Activated T-cell treated with anti-CD3 and anti-CD28 coated beads, Interleukin-2, amount 50 U/mL, for 72 hours (primary cell): ENCODE data around the gene SMARCD3. TPM values are rescaled to one million over a fixed set of nuclear protein-coding genes. Genes with fewer than 3 reads are reported as not detected.

Source experiments
- ATAC-seq, 2 donors: fragments of 150-1000 bp; cut with Tn5 transposase; replicated peaks in 1 of 2; 2 replicates each; pipeline ENCODE4 v1.10.0; 2021; ENCODE audit warnings: moderate library complexity in 2 of 2, mild to moderate bottlenecking in 1 of 2
- DNase-seq, 2 donors: peaks; one replicate each; pipeline ENCODE4 v3.0.0; 2021 to 2022; ENCODE audit warnings: mixed read lengths in 1 of 2
- H3K27ac Mint-ChIP-seq: one replicate; pipeline ENCODE4 v1.8.0; 2022; ENCODE audit warnings: mild to moderate bottlenecking, moderate library complexity, mixed read lengths
- H3K27me3 Mint-ChIP-seq: one replicate; pipeline ENCODE4 v1.8.0; 2022; ENCODE audit warnings: low read depth, mixed read lengths
- H3K36me3 Mint-ChIP-seq, 2 donors: one replicate each; pipeline ENCODE4 v1.8.0; 2022; ENCODE audit warnings: mixed read lengths in 2 of 2, mild to moderate bottlenecking in 1 of 2; ENCODE audit not compliant: insufficient read depth in 2 of 2
- H3K4me1 Mint-ChIP-seq: one replicate; pipeline ENCODE4 v1.8.0; 2022; ENCODE audit warnings: low read depth, mixed read lengths
- H3K4me3 Mint-ChIP-seq, 2 donors: one replicate each; pipeline ENCODE4 v1.8.0; 2022; ENCODE audit warnings: mild to moderate bottlenecking in 2 of 2, mixed read lengths in 2 of 2, moderate library complexity in 2 of 2
- H3K9me3 Mint-ChIP-seq, 2 donors: one replicate each; pipeline ENCODE4 v1.8.0; 2022; ENCODE audit warnings: mixed read lengths in 2 of 2
- total RNA-seq, 2 donors: library from RNA; stranded (reverse); gene quantifications; one replicate each; pipeline ENCODE4 v1.2.3, GENCODE V29; 2022

Gene SMARCD3
- total RNA-seq, 2 donors from 2014 or later, result 6.5 to 8.2 TPM

DNA sequence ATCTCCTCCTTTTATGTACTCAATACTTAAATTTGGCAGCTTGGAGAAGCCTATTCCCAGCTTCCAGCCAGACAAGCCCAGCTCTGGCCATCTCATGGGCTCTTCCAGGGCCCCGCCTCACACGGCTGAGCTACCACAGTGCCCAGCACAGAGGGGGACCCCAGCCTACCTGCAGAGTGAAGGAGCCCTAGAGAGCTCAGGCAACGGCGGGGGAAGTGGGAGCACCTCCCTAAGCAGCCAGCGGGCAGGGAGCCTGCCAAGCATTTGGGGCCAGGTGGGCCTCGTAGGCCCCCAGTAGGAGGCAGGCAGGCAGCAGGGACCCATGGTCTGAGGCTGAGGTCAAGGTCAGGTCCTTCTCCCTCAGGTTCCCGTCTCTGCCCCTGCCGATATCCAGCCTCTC is 29.1 kb upstream of the SMARCD3 start:
- Mint-ChIP-seq H3K36me3 (no peaks in the 10 kb centered on the region), H3K27me3 (peaks cover 30% of the 10 kb centered on the region), H3K27ac (no peak overlapping the region), H3K4me3 (peak overlapping the region; percentile 72 to 81), H3K9me3 (no peaks in the 10 kb centered on the region), H3K4me1 (peaks cover 23% of the 10 kb centered on the region)
- DNase-seq (no peak), ATAC-seq (no peak)

DNA sequence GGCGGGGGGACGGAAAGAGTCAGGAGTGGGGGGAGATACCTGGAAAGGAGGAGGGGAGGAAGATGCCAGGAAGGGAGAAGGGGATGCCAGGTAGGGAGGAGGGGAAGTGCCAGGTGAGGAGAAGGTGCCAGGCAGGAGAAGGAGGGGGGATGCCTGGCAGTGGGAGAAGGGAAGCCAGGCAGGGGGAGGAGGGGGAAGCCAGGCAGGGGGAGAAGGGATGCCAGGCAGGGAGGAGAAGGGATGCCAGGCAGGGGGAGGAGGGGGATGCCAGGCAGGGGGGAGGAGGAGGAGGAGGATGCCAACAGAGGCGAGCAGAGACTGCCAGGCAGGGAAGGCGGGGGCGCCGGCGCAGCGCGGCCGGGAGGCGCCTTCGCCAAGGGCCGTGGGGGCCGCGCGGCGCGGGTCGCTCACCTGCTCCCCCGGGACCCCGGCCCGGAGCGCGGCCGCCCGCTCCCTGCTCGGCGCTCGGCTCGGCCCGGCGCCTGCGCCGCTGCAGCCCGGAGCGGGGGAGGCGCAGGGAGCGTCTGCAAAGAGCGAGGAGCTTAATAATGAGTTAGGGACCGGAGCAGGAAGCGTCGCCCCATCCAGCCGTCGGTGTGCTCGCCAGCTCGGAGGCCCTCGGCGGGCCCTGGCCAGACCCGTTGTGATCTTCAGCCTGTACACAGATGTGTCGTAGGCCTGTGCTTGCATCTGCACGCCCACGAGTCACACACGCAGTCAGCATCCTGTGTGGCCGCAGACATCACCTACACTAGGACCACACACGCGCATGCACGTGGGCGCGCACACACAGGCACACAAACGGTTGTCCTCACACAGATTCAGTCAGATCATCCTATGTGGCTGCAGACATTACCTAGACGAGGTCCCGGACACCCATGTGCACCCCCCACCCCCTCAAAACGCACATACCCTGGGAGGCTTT is 28.4 kb upstream of the SMARCD3 start:
- DNase-seq (peak; percentile 64 to 66), ATAC-seq (peak; percentile 88 to 92)
- H3K9me3 Mint-ChIP-seq, result no peaks in the 10 kb centered on the region
- H3K4me3 Mint-ChIP-seq, result peak overlapping the region; percentile 77 to 81
- H3K4me1 Mint-ChIP-seq, result peaks cover 30% of the 10 kb centered on the region
- no peak overlapping the region for H3K27ac Mint-ChIP-seq
- H3K36me3 Mint-ChIP-seq, result no peaks in the 10 kb centered on the region
- peaks cover 27% of the 10 kb centered on the region for H3K27me3 Mint-ChIP-seq

DNA sequence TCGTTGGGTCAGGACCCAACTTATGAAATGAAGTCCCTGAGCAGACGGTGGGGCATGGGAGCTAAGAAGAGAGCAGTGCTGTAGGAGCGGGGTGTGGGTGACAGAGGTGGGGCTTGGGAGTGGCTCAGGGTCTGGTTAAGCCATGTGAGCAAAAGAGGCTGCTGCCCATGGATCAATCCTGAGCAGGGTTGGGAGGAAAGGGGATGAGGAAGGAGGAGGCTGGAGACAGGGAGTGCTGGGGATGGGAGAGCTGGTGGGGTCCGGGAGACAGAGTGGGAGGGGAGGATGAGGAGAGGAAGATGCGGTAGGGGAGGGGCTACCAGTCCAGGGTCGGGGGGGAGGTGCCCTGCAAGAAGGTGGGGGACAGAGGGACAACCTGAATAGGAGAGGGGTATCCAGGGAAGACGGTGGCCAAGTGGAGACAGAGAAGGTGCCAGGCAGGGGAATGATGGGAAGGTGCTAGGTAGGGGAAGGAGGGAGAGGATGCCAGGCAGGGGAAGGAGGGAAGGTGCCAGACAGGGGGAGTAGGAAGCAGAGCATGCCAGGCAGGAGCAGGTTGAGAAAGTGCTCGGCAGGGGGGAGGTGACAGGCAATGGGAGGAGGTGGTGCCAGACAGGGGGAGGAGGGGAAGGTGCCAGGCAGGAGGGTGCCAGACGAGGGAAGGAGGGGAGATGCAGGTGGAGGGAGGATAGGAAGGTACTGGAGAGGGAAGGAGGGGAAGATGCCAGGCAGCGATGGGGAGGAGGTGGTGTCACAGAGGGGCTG is 27.5 kb upstream of the SMARCD3 start:
- Mint-ChIP-seq H3K27ac (no peak overlapping the region), H3K27me3 (peaks cover 17% of the 10 kb centered on the region), H3K9me3 (no peaks in the 10 kb centered on the region), H3K36me3 (no peaks in the 10 kb centered on the region), H3K4me1 (peaks cover 36% of the 10 kb centered on the region), H3K4me3 (peak overlapping the region; percentile 62 to 77)
- no peak for ATAC-seq
- DNase-seq, result no peak

DNA sequence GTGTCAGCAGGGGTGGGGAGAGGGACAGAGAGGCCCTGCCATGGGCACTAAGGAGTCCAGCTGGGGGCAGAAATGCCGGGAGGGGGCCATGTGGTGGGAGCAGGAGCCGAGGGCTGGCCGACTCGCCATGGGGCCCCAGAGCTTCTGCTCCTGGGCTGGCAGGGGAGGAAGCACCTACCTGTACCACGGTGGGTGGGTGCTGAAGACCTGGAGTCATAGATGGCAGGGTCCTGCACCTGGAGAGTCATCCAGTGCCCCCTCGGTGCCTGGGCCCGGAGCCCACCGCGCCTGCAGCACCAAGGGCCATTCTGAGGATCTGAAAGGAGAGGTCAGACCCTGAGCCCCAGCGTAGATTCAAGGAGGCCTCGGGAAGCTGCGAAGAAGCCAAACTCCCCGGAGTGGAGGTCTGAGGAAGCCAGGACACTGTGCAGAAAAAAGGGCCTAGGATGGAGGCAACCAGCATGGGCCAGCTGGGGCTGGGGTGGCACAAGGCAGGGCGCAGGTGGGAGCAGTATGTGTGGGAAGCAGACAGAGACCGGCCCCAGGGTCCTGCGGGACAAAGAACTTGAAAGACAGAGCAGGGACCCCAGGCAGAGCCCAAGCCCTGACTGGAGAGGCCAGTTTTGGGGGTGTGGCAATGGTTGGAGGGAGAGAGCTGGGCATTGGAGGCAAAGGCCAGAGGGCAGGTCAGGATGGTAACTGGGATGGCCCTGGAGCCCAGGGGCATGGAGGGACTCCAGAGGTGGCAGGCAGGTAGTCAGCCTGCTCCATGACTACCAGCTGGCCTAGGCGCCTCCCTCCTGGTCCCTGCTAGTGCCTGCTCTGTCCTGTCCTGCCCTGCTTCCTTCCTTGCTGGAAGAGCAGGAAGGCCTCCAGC is 26.7 kb upstream of the SMARCD3 start:
- DNase-seq (no peak), ATAC-seq (no peak)
- H3K27ac Mint-ChIP-seq, result no peak overlapping the region
- peaks cover 11% of the 10 kb centered on the region for H3K27me3 Mint-ChIP-seq
- H3K4me3 Mint-ChIP-seq, result peak overlapping the region; percentile 62 to 77
- H3K9me3 Mint-ChIP-seq, result no peaks in the 10 kb centered on the region
- H3K36me3 Mint-ChIP-seq, result no peaks in the 10 kb centered on the region
- H3K4me1 Mint-ChIP-seq, result peaks cover 36% of the 10 kb centered on the region

DNA sequence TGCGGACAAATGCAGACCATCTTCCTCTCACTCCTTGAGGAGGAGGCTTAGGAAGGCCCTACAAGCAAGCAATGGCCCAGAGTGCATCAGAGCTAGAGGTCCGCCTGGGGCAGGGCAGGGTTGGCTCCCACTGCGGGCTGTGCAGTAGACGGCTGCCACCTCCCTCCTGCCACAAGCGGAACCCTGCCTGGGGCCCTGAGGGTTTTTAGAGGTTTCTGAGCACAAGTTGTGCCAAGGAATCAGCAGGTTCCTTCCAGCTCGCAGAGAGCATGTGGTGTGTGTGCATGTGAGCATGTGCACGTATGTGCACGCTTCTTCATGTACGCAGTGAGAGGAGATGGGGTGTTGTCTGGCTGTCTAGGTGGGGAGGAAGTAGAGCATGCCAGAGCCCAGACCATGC is 25.9 kb upstream of the SMARCD3 start:
- Mint-ChIP-seq H3K4me3 (no peak overlapping the region), H3K9me3 (no peaks in the 10 kb centered on the region), H3K4me1 (peaks cover 36% of the 10 kb centered on the region), H3K36me3 (no peaks in the 10 kb centered on the region), H3K27ac (no peak overlapping the region), H3K27me3 (peaks cover 11% of the 10 kb centered on the region)
- ATAC-seq, result no peak
- DNase-seq, result no peak

DNA sequence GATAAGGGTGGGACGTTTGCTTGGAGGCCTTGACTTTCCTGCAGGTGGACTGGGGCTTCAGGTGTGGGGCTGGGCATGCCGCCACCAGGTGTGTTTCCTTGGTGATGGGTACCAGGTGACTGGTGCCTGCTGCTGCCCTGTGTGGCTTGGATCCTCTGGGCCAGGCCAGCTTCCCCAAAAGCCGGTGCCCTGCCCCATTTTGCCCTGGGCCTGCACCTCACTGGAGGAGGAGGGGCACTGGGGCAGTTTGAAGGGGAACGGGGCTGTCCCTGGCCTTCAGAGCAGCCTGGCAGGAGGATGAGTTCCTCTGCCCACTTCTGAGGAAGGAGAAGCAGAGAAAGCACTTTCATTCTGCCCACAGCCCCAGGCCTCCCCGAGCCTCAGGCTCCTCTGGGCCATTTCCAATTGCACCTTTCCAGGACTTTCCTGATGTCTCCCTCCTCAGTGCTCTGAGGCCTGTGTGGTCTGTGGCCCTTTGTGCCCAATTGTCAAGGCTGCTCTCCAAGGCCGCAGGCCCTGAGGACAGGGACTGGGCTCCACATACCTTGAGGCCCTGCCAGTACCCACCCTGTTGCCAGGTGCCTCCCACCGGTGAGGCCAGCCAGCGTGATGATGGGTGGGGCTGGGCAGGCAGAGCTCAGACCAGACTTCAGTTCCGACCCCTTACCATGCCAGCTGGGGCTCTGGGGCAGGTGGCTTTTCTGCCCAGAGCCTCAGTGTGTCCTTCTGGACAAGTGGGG is 25.3 kb upstream of the SMARCD3 start:
- peaks cover 6% of the 10 kb centered on the region for H3K27me3 Mint-ChIP-seq
- H3K4me3 Mint-ChIP-seq, result no peak overlapping the region
- ATAC-seq (no peak), DNase-seq (no peak)
- H3K36me3 Mint-ChIP-seq, result no peaks in the 10 kb centered on the region
- no peaks in the 10 kb centered on the region for H3K9me3 Mint-ChIP-seq
- H3K27ac Mint-ChIP-seq, result no peak overlapping the region
- peaks cover 36% of the 10 kb centered on the region for H3K4me1 Mint-ChIP-seq

DNA sequence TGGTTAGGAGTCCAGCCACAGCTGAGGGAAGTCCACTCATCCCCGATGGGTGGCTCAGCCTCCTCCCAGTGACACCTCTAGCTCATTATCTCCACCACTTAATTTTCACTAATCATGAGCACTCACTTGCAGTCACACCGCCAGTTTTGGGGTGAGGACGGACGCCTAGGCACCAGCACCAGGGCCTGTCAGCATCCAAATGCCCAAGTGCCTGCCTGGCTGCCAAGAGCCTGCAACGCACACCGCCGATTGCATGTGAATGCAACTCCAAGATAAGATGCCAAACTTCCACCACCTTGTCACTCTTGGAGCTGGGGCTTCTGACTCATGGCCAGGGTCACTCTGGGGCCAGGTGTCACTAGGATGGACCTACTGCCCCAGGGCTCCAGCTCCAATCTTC is 24.4 kb upstream of the SMARCD3 start:
- ATAC-seq (no peak), DNase-seq (no peak)
- Mint-ChIP-seq H3K27me3 (no peaks in the 10 kb centered on the region), H3K9me3 (no peaks in the 10 kb centered on the region), H3K4me3 (no peak overlapping the region), H3K4me1 (peaks cover 36% of the 10 kb centered on the region), H3K27ac (no peak overlapping the region), H3K36me3 (no peaks in the 10 kb centered on the region)

DNA sequence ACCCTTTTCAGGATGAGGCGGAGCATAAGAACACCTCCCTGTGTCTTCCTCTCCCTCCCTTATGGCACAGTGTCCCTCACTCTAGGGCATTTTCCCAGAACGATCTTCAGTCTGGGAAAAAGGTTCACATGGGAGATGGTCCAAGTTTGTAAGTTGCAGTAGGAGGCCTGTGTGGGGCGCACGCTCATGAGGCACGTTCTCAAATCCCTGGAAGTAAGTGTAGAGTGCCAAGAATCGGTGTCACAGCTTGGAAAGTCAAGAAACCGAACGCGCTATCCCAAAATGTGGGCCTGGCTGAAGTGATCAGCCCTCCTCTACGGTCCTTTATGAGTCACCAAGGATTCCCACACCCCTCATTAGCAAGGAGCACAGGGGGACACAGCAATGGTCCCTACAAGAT is 23.9 kb upstream of the SMARCD3 start:
- H3K27ac Mint-ChIP-seq, result no peak overlapping the region
- ATAC-seq (no peak), DNase-seq (no peak)
- H3K4me1 Mint-ChIP-seq, result peaks cover 32% of the 10 kb centered on the region
- no peaks in the 10 kb centered on the region for H3K9me3 Mint-ChIP-seq
- no peak overlapping the region for H3K4me3 Mint-ChIP-seq
- no peaks in the 10 kb centered on the region for H3K27me3 Mint-ChIP-seq
- H3K36me3 Mint-ChIP-seq, result no peaks in the 10 kb centered on the region

DNA sequence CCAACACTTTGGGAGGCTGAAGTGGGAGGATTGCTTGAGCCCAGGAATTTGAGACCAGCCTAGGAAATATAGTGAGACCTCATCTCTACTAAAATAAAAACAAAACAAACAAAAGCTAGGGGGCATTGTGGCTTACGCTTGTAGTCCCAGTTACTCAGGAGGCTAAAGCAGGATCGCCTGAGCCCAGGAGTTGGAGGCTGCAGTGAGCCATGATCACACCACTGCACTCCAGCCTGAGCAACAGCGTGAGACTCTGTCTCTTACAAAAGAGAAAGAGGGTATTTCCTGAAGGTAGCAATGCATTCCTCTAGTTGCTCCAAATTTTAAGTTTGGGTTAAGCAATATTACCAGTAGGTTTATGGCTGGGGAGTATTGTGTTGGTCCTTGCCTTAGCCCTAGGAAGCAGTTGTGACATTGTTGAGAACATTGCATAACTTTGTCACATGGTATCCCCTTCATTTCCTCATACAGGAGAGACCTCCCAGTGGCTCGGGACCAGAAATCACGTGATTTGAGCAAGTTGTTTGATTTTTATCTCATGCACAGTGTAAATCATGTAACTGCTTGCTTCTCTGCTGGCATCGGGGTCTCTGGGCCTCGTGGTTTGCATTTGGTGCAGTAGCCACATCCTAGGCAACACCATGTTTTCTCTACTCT is 23.3 kb upstream of the SMARCD3 start:
- Mint-ChIP-seq H3K27ac (no peak overlapping the region), H3K4me1 (peaks cover 29% of the 10 kb centered on the region), H3K27me3 (no peaks in the 10 kb centered on the region), H3K4me3 (no peak overlapping the region), H3K36me3 (no peaks in the 10 kb centered on the region), H3K9me3 (no peaks in the 10 kb centered on the region)
- DNase-seq (no peak), ATAC-seq (no peak)

DNA sequence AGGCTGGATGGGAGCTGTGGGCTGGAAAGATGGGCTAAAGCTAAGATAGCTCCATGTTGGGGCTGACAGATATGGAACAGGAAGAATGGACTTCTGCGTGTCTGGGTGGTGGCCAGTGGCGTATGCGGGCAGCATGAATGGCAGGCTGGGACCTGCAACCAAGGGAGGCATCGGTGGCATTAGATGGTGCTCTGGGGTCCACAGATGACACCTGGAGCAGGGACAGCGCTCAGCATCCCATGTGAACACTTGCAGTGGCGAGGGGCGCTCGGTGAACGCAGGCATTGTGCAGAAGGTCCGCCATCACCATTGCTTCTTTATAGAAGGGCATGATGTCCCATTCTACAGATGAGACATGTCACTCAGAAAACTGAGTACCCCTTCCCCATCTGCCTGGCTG is 21.0 kb upstream of the SMARCD3 start:
- H3K4me3 Mint-ChIP-seq, result no peak overlapping the region
- DNase-seq (no peak), ATAC-seq (no peak)
- peaks cover 15% of the 10 kb centered on the region for H3K4me1 Mint-ChIP-seq
- H3K27me3 Mint-ChIP-seq, result no peaks in the 10 kb centered on the region
- no peak overlapping the region for H3K27ac Mint-ChIP-seq
- no peaks in the 10 kb centered on the region for H3K36me3 Mint-ChIP-seq
- no peaks in the 10 kb centered on the region for H3K9me3 Mint-ChIP-seq

DNA sequence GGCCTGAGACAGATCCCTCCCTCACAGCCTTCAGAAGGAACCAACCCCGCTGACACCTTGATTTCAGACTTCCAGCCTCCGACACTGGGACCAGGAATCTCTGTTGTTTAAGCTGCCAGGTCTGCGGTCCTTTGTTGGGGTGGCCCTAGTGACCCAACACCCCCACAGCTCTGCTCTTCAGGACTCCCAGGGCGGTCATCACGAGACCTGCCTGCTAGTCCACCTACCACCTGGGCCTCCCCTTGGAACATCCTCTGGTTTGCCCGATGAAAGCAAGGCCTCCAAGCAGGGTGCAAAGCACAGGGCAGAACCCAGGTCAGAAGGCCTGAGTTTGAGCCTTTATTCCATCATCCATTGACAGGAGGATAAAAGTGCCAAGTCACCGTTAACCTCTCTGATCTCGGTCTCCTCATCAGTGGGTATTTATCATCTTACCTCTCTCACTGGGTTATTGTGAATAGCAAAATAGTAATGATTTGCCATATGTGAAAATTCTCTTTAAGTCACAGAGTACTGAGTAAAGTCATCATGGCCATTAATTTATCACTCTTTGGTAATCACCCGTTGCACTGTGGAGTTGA is 16.9 kb upstream of the SMARCD3 start:
- DNase-seq (no peak), ATAC-seq (no peak)
- Mint-ChIP-seq H3K27me3 (no peaks in the 10 kb centered on the region), H3K36me3 (no peaks in the 10 kb centered on the region), H3K4me3 (no peak overlapping the region), H3K9me3 (no peaks in the 10 kb centered on the region), H3K4me1 (no peaks in the 10 kb centered on the region), H3K27ac (no peak overlapping the region)

DNA sequence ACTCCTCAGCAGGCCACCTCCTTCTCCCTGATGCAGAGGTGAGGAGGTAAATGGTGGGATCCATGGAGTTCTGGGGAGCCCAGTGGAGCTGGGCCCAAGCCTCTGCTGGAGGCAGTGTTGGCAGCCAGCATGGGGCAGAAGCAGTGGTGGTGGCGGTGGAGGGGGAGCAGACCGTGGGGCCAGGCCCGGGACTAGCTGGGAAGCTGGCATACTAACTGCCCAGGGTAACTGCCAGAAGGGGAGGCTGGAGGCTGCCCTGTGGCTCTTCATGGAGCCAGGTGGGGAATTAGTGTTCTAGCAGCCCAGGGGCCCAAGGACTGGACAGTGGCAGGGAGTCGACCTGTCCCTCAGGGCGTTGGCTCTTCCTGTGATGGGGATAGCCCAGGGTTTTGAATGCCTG is 16.1 kb upstream of the SMARCD3 start:
- no peak for ATAC-seq
- H3K27ac Mint-ChIP-seq, result no peak overlapping the region
- no peaks in the 10 kb centered on the region for H3K36me3 Mint-ChIP-seq
- H3K27me3 Mint-ChIP-seq, result no peaks in the 10 kb centered on the region
- H3K4me1 Mint-ChIP-seq, result no peaks in the 10 kb centered on the region
- H3K9me3 Mint-ChIP-seq, result no peaks in the 10 kb centered on the region
- DNase-seq, result no peak
- H3K4me3 Mint-ChIP-seq, result no peak overlapping the region
